LHCN-M2 (cell line): ENCODE data around the gene DMPK. TPM values are rescaled to one million over a fixed set of nuclear protein-coding genes. Genes with fewer than 3 reads are reported as not detected.
"Not testable (repeated sequence)": the region's sequence is repeated elsewhere in the genome, so short reads cannot be mapped to it uniquely, and the experiment has no call there.

Source experiments
- DNase-seq: peaks from one replicate; pipeline ENCODE4 v3.0.0-alpha.2; 2012; ENCODE audit warnings: low read depth
- total RNA-seq: library from RNA; depleted of rRNA; stranded (reverse); fragments of >200 nt; gene quantifications from 2 replicates; pipeline ENCODE4 v1.2.3, GENCODE V29; 2014

DMPK gene
- total RNA-seq, 1 experiment from 2014 or later, result 121 TPM

DNA sequence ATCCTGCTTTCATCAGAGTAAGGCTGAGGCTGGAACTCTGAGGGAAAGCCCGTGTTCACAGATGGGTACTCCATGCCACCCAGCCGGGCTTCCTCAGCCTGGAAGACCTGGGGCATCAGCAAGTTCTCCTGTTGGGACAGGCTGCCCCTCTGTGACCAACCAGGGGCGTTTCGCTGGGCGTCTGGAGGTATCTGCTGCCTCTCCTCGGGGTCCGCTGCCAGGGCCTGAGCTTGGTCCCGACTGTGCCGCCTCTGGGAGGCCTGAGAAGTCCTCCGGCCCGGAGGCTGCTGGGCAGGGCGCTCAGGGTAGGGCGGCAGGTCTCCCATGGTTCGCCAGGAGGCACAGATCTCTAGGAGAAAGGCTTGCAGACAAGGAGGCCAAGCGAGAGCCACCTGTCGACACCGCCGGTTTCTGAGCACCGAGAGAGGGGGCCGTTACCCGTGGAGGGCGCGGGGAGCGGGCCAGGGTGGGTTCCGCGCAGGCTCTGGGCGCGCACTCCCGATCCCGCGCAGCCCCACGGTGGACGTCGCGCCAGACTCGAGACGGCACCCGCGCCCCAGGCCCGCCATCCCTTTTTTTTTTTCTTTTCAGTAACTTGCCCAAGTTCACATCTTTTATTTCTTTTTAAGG lies 32.7 kb upstream of the DMPK start, which contains the start of gene RSPH6A:
Gene RSPH6A, minus strand, starts transcription at position 458 of the 630 bp plus-strand sequence. Its CDS starts 132 bp downstream, at position 326.
- no peak for DNase-seq

GRCh38 chr19:45814166-45814780 lies 32.0 kb upstream of the DMPK start:
- DNase-seq, result no peak

DNA sequence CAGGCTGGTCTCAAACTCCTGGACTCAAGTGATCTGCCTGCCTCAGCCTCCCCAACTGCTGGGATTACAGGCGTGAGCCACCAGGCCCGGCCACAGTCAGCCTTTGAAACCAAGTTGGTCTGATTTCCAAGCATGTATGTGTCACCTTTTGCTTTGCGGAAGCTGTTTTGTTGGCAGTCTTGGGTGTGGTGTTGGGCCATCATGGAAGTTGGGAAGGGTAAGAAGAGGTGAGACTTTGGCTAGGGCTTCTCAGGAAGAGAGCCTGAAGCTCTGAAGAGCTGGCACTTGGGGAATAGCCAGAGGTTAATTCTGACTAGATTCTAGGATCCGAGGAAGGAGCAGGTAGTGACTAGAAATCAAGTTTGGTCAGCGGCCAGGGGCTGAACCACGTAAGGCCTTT lies 30.0 kb upstream of the DMPK start:
- no peak for DNase-seq

GRCh38 chr19:45809643-45810159 lies 27.4 kb upstream of the DMPK start:
- DNase-seq, result peak; percentile 87

DNA sequence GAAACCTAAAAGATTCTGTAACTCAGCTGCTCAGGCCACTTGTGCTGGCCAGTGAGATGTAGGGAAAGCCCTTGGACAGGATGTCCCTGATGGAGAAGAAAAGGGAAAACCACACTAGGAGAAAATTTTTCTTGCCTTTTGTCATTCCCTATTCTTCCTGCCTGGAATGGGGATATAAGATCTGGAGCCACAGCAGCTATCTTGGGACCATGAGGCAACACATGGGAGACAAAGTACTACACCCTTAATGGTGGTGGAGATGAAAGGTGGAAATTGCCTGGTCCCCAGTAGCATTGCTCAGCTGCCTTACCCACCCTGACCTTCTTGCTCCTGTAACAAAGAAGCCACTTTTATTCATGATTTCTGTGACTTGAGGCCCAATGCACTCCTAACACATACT lies 23.4 kb upstream of the DMPK start:
- DNase-seq, result no peak

GRCh38 chr19:45804959-45805230 lies 22.6 kb upstream of the DMPK start:
- no peak for DNase-seq

DNA sequence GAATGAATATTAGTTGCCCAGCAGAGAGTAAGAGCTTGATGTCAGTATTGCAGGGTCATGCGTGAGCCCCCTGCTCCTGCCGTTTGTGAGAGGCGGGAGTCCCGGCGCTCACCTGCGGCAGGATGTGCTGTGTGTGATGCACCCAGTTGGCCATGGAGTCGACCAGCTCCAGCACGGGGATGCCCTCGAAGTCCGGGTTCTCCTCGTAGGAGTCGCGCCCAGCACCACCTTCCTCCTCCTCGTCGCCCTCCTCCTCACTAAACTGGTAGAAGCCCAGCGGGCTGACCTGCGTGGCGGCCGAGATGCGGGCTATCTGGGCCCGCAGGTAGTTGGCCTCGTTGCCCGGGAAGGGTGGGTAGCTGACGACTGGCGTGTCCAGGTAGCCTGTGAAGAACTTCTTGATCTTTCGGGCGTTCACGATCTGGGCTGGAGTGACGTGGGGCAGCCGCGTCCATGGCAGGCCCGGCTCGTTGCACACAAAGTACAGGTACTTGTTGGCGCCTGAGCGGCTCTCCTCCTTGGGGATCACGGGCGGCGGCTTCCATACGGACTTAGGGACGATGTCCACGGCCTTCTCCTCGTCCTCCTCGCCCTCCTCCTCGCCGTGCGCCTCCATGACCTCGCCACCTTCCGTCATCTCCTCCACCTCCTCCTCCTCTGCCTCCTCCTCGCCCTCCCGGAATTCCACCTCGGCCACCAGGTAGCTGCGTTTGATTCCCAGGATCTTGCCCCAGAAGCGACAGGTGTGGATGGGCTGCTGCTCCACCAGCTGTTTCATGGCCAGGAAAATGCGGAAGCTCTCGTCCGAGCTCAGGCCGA lies 22.1 kb upstream of the DMPK start:
- DNase-seq, result no peak

DNA sequence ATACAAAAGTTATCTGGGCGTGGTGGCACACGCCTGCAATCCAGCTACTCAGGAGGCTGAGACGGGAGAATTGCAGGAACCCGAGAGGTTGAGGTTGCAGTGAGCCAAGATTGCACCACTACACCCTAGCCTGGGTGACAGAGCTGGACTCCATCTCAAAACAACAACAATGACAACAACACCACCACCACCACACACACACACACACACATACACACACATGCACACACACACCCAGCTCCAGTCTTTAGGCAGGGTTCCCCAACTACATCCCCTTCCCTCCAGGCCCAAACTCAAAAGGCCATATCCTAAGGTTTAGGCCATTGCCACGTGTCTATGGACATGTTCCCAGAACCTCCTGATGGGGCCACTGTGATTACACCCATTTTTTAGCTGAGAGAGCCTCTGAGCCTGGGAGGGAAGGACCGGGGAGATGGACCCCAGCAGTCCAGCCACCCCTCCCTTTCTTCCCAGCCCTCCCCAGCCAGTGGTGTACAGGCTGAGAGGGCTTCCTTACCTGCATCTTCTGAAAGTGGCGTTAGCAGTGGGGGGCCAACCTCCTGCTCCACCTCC lies 19.4 kb upstream of the DMPK start:
- no peak for DNase-seq

- peak; percentile 64 for DNase-seq
Measured at GRCh38 chr19:45800070-45800553, 17.8 kb upstream of the DMPK start.

- DNase-seq, result not testable (repeated sequence)
Measured at GRCh38 chr19:45799541-45799940, 17.3 kb upstream of the DMPK start.

DNA sequence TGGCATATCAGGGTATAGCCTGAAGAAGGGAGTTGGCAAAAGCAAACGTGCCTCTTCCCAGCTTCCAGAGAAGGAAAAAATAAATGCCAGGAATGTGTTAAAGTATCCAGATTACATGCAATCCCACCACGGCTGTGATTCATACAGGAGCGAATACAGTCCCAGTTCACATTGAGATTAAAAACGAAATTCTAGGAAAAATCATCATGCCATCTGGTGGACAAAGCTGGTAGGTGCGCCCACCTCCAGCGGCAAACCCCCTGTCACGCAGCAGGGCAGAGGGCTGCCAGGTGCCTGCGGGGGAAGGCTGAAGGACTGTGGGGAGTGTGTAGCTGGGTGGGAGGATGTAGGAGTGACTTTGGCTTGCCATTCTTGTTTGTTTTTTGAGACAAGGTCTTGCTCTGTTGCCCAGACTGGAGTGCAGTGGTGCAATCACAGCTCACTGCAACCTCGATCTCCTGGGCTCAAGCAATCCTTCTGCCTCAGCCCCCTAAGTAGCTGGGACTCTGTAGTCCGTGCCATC lies 16.8 kb upstream of the DMPK start:
- peak; percentile 85 for DNase-seq

GRCh38 chr19:45794627-45795026 lies 12.3 kb upstream of the DMPK start:
- no peak for DNase-seq

GRCh38 chr19:45793876-45794275 lies 11.6 kb upstream of the DMPK start:
- no peak for DNase-seq

GRCh38 chr19:45793178-45793564 lies 10.9 kb upstream of the DMPK start:
- DNase-seq, result no peak

DNA sequence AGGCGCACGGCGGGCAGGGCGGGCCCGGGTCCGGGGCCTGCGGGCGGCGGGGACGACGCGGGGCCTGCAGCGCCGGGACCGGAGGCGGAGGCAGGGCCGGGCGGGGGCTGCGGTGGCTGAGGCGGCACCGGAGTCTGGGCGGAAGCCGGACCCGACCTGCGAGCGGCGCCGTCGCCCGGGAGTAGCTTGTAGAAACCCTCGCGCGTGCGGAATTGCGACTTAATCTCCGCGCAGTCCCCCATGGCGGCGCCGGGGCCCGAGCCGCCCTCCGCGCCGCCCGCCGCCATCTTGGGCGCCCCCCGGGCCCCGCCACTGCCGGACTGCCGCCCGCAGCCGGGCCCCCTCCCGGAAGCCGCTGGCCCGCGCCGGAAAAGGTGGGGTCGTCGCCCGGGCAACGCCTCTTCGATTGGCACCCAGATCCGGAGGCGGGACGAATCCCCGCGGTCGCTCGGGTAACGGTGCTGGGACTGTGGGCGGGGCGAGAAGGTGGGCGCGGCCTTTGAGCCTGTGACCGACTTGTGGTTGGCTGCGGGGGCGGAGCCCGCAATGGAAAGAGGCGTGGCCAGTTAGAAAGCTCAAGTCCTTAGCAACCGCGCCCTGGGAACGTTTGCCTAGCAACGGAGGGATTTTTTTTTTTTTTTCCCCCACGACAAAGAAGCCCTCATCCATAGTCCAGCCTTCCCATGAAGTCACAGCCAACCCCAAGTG lies 10.3 kb upstream of the DMPK start, which contains the start of gene DMWD:
Gene DMWD, minus strand, starts transcription at position 376 of the 708 bp plus-strand sequence. Its CDS starts 89 bp downstream, at position 287.
- peak; percentile 97 for DNase-seq

DNA sequence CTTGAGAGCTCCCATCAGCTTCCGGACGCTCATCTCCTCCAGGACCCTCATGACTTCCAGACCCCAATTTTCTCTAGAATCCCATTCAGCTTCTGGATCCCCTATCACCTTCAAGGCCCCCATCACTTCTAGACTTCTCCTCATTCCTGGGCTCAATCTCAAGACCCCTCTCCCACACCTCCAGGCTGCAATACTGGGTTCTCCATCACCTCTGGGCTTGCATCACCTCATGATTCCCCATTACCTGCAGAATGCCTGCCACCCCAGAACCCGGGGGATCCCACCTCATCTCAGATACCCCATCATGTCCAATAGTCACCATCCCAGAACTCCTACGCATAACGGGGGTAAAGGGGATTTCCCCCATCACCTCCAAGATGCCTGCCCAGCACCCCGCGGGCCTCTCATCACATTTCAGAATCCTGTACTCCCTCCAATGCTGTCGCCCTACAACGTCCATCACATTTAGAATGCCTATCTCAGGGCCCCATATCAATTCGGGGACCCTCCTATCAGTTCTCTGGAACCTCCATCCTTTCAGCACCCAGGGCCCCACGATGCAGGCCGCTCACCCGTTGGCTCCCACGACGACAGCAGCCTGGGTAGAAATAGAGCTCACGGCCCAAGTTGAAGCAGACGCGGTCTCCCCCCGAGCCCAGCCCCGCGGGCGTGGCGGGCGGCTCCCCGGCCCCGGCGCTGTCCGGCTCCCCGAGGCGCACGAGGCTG lies 9.6 kb upstream of the DMPK start:
- DNase-seq, result no peak

- no peak for DNase-seq
Measured at GRCh38 chr19:45790942-45791341, 8.7 kb upstream of the DMPK start.

DNA sequence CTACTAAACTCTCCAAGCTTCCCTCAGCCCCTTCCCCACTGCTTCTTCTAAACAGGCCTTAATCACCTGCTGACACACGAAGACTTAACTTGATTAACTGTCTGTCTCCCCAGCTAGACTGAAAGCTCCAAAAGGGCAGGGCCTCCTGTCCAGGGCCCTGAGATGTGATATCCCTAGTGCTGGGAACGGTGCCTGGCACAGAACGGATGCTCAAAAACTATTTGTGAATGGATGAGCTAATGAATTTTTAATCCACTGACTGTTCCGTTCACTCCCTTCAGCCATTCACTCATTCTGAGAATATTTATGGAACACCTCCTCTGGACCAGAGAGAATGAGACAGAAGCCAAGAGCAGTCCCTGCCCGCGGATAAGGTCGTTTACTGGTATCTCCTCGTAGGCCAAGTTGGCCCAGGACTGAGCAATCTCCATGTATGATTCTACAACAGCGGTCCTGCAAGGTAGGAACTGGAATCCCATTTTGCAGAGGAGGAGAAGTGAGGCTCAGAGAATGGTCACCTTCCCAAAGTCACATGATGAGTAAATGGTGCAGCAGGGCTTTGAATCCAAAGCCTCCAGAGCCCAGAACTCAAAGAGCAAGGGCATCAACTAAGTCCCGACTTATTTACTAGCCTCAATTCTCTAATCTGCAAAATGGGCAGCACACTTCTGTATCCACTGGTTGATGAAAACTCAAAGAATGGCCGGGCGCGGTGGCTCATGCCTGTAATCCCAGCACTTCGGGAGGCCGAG lies 6.9 kb upstream of the DMPK start:
- no peak for DNase-seq

GRCh38 chr19:45786533-45786894 lies 4.2 kb upstream of the DMPK start:
- DNase-seq, result no peak
